Fibroblast of villous mesenchyme (primary cell): ENCODE measurements around the gene DBH. TPM values are rescaled to one million over a fixed set of nuclear protein-coding genes. Genes with fewer than 3 reads are reported as not detected.
A peak's percentile ranks its signal among the peaks of the same experiment; 100 is the strongest.
"Not testable (repeated sequence)": the region's sequence is repeated elsewhere in the genome, so short reads cannot be mapped to it uniquely, and the experiment has no call there.

ENCODE experiments used
- DNase-seq: peaks from one replicate; pipeline ENCODE4 v3.0.0-alpha.2; 2010; ENCODE audit warnings: low read depth
- H3K4me3 ChIP-seq: 2 replicates; pipeline ENCODE4 v1.5.1; 2011; ENCODE audit warnings: low read depth, mild to moderate bottlenecking, low read length
- total RNA-seq: library from RNA; depleted of rRNA; stranded (reverse); fragments of >200 nt; gene quantifications from 2 replicates; pipeline ENCODE4 v1.2.3, GENCODE V29; 2012
- TF ChIP-seq, protein P1 (sequence below): IDR thresholded peaks from 2 replicates; pipeline ENCODE4 v1.5.1; 2012; ENCODE audit warnings: low read depth, mild to moderate bottlenecking, low read length; ENCODE audit not compliant: insufficient read depth

DBH gene
- total RNA-seq, 1 donor = not detected

GRCh38 chr9:133619791-133620190, 16.4 kb upstream of the DBH start:
- no peak overlapping the region for H3K4me3 ChIP-seq
- DNase-seq = peak; percentile 39
- TF ChIP-seq, protein P1, sequence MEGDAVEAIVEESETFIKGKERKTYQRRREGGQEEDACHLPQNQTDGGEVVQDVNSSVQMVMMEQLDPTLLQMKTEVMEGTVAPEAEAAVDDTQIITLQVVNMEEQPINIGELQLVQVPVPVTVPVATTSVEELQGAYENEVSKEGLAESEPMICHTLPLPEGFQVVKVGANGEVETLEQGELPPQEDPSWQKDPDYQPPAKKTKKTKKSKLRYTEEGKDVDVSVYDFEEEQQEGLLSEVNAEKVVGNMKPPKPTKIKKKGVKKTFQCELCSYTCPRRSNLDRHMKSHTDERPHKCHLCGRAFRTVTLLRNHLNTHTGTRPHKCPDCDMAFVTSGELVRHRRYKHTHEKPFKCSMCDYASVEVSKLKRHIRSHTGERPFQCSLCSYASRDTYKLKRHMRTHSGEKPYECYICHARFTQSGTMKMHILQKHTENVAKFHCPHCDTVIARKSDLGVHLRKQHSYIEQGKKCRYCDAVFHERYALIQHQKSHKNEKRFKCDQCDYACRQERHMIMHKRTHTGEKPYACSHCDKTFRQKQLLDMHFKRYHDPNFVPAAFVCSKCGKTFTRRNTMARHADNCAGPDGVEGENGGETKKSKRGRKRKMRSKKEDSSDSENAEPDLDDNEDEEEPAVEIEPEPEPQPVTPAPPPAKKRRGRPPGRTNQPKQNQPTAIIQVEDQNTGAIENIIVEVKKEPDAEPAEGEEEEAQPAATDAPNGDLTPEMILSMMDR = no peak

DNA sequence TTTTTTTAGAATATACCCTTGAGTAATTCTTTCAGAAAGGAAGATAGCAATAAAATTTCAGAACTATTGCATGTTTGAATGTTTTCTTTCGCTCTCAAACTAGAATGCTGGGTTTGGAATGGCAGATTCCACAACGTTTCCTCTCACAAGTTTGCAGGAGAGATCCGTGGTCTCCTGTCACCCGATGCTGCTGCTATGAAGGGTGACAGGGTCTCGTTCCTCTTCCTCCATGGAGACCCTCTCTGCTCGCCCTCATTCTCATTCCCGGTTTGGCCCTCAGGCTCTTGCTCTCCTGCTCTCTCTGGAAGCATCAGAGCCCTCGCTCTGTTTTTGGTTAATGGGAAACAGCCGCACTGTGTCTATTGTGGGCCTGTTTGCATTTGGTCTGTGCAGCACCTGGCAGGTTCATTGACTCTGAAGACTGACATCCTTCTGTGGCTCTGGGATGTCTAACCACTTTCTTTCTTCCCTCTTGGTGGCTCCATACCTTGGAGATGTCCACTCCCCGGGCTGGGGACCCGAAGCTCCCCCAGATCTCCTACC, 14.4 kb upstream of the DBH start:
- TF ChIP-seq, protein P1 = no peak
- DNase-seq = no peak
- H3K4me3 ChIP-seq = no peak overlapping the region

DNA sequence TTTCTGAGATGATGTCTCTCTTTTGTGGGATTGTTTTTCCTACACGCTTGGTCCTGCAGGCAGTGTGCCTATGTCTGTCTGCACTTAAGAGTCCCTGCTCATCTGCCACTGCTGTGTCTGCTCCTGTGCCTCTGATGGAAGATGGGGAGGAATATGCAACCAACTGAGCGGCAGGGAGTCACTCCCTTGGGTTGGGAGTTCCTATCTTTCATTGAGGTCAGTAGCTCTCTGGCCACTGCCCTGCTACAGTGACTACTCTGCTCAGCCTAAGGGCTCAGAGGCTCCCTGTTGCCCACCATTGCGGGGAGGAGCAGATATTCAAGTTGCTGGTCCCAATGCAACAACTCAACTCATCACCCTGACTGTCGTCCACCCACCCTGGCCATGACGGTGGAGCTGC, 13.6 kb upstream of the DBH start:
- DNase-seq = no peak
- TF ChIP-seq, protein P1 = no peak
- H3K4me3 ChIP-seq = no peak overlapping the region

DNA sequence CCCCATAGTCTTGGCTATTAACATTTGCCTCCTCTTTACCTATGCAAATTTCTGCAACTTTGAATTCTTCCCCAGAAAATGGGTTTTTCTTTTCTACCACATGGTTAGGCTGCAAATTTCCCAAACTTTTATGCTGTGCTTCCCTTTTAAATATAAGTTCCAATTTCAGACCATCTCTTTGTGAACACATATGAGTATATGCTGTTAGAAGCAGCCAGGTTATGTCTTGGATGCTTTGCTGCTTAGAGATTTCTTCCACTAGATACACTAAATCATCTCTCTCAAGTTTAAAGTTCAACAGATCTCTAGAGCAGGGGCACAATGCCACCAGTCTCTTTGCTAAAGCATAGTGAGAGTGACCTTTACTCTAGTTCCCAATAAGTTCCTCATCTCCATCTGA, 10.2 kb upstream of the DBH start:
- H3K4me3 ChIP-seq, DNase-seq: not testable (repeated sequence)

GRCh38 chr9:133627341-133627740, 8.8 kb upstream of the DBH start:
- TF ChIP-seq, protein P1 = no peak
- DNase-seq = no peak
- H3K4me3 ChIP-seq = no peak overlapping the region

DNA sequence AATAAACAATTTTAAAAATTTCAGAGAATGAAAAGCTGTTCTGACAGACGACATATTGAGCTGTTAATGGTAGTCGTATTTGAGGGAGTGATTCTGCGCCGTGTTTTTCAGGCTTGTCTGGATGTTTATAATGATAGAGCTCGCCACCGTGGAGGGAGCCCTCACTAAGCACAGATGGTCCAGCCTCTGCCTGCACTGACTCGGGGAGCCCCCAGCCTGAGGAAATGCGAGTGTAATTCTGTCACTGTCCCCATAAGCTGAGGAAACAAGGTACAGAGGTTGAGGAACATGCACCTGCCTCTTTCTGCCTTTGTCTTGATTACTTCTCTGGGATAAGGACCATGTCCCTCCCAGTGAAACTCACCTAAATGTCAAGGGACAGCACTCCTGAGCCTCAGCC, 7.4 kb upstream of the DBH start:
- DNase-seq = no peak
- TF ChIP-seq, protein P1 = no peak
- H3K4me3 ChIP-seq = no peak overlapping the region

DNA sequence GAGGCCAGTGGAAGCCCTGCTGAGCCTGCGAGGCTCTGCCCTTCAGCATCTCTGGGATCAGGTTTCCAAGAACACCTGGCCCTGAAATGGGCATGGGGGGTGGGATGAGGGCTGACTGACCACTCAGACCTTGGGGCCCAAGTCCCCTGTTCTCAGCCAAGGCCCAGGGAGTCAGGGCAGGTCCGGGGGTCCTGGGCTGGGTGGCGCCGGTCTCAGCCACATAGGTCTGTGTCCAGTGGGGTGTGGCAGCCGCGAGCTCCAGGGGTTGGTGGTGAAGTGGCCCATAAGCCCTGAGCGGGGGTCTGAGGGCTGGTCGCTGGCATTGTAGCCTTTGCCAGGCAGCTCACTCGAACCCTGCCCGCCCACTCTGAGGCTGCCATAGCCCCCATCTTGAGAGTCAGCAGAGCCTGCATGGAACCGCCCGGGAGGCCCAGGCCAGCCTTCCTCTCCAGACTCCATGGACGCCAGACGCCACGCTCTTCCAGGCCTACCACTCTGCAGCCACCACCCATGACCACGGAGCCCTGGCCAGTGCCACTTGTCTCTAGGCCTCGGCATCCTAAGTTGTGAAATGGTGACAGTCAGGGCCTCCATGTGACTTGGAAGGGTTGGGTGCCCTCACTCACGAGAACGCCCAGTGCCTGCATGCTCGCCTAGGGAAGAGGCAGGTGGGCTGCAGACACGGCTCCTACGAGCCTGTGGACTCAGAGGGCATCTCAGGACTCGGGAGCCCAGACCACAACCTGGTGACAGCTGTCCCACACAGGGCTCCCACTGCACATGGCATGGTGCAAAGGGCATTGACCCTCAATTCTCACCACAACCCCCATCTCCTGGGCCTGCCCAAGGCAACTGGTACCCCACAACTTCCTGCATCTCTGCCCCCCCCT, 6.7 kb upstream of the DBH start:
- no peak for DNase-seq
- TF ChIP-seq, protein P1 = no peak

More for the DNA sequence above, 6.7 kb upstream of the DBH start:
- no peak overlapping the region for H3K4me3 ChIP-seq
